ENCODE data around the gene SAMHD1. TPM values are rescaled to one million over a fixed set of nuclear protein-coding genes. Genes with fewer than 3 reads are reported as not detected.

Gene SAMHD1
- total RNA-seq, 4 donors from 2014 or later: 178 to 620 (median 469) TPM

DNA sequence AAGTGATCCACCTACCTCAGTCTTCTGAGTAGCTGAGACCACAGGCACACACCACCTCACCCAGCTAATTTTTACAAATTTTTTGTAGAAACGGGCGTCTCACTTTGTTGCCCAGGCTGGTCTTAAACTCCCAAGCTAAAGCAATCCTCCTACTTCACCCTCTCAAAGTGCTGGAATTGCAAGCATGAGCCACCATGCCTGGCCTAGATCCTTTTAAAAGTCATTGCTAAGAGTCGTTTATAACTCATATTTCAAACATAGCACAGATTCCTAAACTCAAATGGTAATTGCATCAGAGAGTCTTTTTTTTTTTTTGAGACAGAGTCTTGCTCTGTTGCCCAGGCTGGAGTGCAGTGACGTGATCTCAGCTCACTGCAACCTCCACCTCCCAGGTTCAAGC, 7.7 kb upstream of the SAMHD1 start:
- TF ChIP-seq, protein P1, sequence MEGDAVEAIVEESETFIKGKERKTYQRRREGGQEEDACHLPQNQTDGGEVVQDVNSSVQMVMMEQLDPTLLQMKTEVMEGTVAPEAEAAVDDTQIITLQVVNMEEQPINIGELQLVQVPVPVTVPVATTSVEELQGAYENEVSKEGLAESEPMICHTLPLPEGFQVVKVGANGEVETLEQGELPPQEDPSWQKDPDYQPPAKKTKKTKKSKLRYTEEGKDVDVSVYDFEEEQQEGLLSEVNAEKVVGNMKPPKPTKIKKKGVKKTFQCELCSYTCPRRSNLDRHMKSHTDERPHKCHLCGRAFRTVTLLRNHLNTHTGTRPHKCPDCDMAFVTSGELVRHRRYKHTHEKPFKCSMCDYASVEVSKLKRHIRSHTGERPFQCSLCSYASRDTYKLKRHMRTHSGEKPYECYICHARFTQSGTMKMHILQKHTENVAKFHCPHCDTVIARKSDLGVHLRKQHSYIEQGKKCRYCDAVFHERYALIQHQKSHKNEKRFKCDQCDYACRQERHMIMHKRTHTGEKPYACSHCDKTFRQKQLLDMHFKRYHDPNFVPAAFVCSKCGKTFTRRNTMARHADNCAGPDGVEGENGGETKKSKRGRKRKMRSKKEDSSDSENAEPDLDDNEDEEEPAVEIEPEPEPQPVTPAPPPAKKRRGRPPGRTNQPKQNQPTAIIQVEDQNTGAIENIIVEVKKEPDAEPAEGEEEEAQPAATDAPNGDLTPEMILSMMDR (IDR thresholded peaks at IDR 0.05; ENCODE audit: low read depth): no peak

DNA sequence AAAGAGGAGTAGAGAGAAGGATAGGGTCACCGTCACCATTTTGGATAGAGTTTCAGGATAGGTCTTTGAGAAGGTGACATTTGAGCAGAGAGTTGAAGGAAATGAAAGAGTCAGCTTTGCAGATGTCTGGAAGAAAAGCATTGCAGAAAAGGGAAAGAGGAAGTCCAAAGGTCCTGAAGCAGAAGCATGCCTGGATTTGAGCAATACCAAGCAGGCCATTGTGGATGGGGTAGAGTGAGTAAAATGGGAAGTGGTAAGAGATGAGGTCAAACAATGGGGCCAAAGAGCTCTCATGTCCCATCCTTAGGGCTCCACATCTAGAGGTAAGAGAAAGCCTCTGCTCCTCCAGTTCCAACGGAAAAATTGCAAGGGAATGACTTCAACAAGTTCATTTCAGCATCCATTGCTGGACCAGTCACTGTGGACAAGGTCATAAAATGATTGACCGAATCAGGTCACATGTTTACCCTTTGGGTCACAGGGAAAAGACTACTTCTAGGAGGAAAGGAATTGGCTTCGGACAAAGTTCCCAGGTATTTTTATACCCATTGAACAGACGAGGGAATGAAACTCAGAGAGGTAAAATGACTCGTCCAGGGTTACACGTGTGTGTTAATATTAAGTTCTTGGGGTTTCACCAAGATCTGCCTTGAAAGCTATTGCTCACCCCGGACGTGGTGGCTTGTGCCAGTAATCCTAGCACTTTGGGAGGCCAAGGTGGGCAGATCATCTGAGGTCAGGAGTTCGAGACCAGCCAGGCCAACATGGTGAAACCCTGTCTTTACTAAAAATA, 6.6 kb upstream of the SAMHD1 start:
- TF ChIP-seq, protein P1 (IDR thresholded peaks at IDR 0.05; ENCODE audit: low read depth): no peak

DNA sequence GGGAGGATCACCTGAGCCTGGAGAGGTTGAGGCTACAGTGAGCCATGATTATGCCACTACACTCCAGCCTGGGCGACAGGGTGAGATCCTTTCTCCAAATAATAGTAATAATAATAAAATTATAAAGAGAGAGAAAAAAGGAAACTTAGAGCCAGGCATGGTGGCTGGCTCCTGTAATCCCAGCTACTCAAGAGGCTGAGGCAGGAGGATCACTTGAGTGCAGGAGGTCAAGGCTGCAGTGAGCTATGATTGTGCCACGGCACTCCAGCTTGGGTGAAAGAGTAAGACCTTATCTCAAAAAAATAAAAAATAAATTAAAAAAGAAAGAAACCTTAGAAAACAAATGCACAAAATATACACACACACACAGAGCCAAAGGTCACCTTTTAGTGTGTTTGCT, 5.2 kb upstream of the SAMHD1 start:
- TF ChIP-seq, protein P1 (IDR thresholded peaks at IDR 0.05; ENCODE audit: low read depth): no peak

DNA sequence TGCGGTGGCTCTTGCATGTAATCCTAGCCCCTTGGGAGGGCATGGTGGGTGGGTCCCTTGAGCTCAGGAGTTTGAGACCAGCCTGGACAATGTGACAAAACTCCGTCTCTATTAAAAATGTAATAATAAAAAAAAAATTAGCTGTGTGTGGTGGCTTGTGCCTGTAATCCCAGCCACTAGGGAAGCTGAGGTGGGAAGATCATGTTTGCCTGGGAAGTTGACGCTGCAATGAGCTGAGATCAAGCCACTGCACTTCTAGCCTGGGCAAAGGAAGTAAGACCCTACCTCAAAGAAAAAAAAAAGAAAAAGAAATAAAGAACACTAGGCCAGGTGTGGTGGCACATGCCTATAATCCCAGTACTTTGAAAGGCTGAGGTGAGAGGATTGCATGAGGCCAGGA, 4.5 kb upstream of the SAMHD1 start:
- TF ChIP-seq, protein P1 (IDR thresholded peaks at IDR 0.05; ENCODE audit: low read depth): no peak

GRCh38 chr20:36951979-36952738, 651 bp upstream of the SAMHD1 start:
- TF ChIP-seq, protein P1 (IDR thresholded peaks at IDR 0.05; ENCODE audit: low read depth): no peak

- TF ChIP-seq, protein P1 (IDR thresholded peaks at IDR 0.05; ENCODE audit: low read depth): no peak
Measured at GRCh38 chr20:36950414-36951197, 902 bp downstream of the SAMHD1 start.
